ENCODE results near the gene DAB2IP.

- TF ChIP-seq CTCF (IDR thresholded peaks at IDR 0.05; ENCODE audit: insufficient read depth, low read depth, low read length) (no peak), EZH2 (IDR thresholded peaks at IDR 0.05; ENCODE audit: insufficient read depth, low read length) (no peak)
These were observed 33.8 kb downstream of the DAB2IP start for GRCh38 chr9:121685146-121685794.
